AG04449 (cell line): Measurements from ENCODE around the gene KCNQ1.

Experiments used
- CTCF ChIA-PET: fragments of 350-600 bp; formaldehyde crosslinking; extraction: SDS; loops from one replicate; lab custom pipeline; 2021; ENCODE audit warnings: antibody characterized with exemption; lab: Yijun Ruan, JAX
- POLR2A ChIA-PET: fragments of 400-600, 350-600 bp; formaldehyde crosslinking; extraction: SDS; loops from one replicate; lab custom pipeline; 2020; ENCODE audit warnings: antibody characterized with exemption, inconsistent platforms; lab: Yijun Ruan, JAX
- DNase-seq: peaks from one replicate; pipeline ENCODE4 v3.0.0-alpha.2; 2010; ENCODE audit warnings: low read depth, low spot score
- H3K4me3 ChIP-seq: 2 replicates; pipeline ENCODE4 v1.5.1; 2011; ENCODE audit warnings: low read depth, mild to moderate bottlenecking, control low read depth, low read length
- CTCF ChIP-seq: IDR thresholded peaks from one replicate; pipeline ENCODE4 v1.5.1; 2011; ENCODE audit warnings: mild to moderate bottlenecking, moderate library complexity, low read length, control low read depth, inconsistent platforms; ENCODE audit not compliant: insufficient read depth; ENCODE audit errors: missing control alignments

The KCNQ1 gene

GRCh38 chr11:2671748-2672147 lies 226.9 kb downstream of the KCNQ1 start:
- TF ChIP-seq CTCF = no peak
- CTCF ChIA-PET = interaction anchor here (4.2 kb wide), 1 partner anchor 217 kb away, joined by 19 read pairs; no protein-coding TSS in a partner anchor
- no peak overlapping the region for H3K4me3 ChIP-seq
- POLR2A ChIA-PET = no interaction called here
- DNase-seq = no peak

GRCh38 chr11:2672553-2673249 lies 227.9 kb downstream of the KCNQ1 start:
- no peak overlapping the region for H3K4me3 ChIP-seq
- POLR2A ChIA-PET = no interaction called here
- CTCF ChIA-PET = interaction anchor here (4.2 kb wide), 1 partner anchor 216 kb away, joined by 19 read pairs; no protein-coding TSS in a partner anchor
- no peak for DNase-seq
- TF ChIP-seq CTCF = no peak

- POLR2A ChIA-PET = no interaction called here
- no peak for DNase-seq
- TF ChIP-seq CTCF = no peak
- CTCF ChIA-PET = interaction anchor here (4.2 kb wide), 1 partner anchor 215 kb away, joined by 19 read pairs; no protein-coding TSS in a partner anchor
- no peak overlapping the region for H3K4me3 ChIP-seq
These were observed 228.4 kb downstream of the KCNQ1 start for GRCh38 chr11:2673250-2673610.

GRCh38 chr11:2673871-2674471 lies 229.2 kb downstream of the KCNQ1 start:
- ChIA-PET CTCF (interaction anchor here (4.2 kb wide), 1 partner anchor 215 kb away, joined by 19 read pairs; no protein-coding TSS in a partner anchor), POLR2A (no interaction called here)
- TF ChIP-seq CTCF = no peak
- no peak for DNase-seq
- H3K4me3 ChIP-seq = no peak overlapping the region

GRCh38 chr11:2674658-2675131 lies 229.9 kb downstream of the KCNQ1 start:
- no peak for DNase-seq
- CTCF ChIA-PET = interaction anchor here (4.2 kb wide), 1 partner anchor 214 kb away, joined by 19 read pairs; no protein-coding TSS in a partner anchor
- H3K4me3 ChIP-seq = no peak overlapping the region
- POLR2A ChIA-PET = no interaction called here
- TF ChIP-seq CTCF = no peak

GRCh38 chr11:2675540-2675939 lies 230.7 kb downstream of the KCNQ1 start:
- H3K4me3 ChIP-seq = no peak overlapping the region
- CTCF ChIA-PET = no interaction called here
- TF ChIP-seq CTCF = no peak
- POLR2A ChIA-PET = no interaction called here
- DNase-seq = no peak
